Kidney (tissue), 14 donors: ENCODE measurements around the gene MAIP1. TPM values are rescaled to one million over a fixed set of nuclear protein-coding genes. Genes with fewer than 3 reads are reported as not detected.

Experiments
- DNase-seq, 5 donors: peaks; one replicate each; pipeline ENCODE4 v3.0.0-alpha.2; 2013 to 2020
- FAIRE-seq: peaks from 2 replicates; lab custom pipeline; 2012; peaks lifted over from hg19 to GRCh38; lab: Jason Lieb, UNC
- H3K27ac ChIP-seq, 2 donors: one replicate each; pipeline ENCODE4 v1.7.0; 2013; ENCODE audit warnings: low read depth in 2 of 2, low read length in 2 of 2, inconsistent platforms in 1 of 2
- H3K27me3 ChIP-seq: one replicate; pipeline ENCODE4 v1.7.1; 2013; ENCODE audit warnings: low read length, inconsistent platforms; ENCODE audit not compliant: control insufficient read depth, insufficient read depth
- H3K36me3 ChIP-seq, 3 donors: one replicate each; pipeline versions ENCODE4 v1.7.0 to v1.7.1; 2013; ENCODE audit warnings: low read length in 3 of 3, control low read depth in 1 of 3, inconsistent platforms in 1 of 3; ENCODE audit not compliant: insufficient read depth in 3 of 3, control insufficient read depth in 2 of 3
- H3K4me1 ChIP-seq, 3 donors: one replicate each; pipeline versions ENCODE4 v1.7.0 to v1.7.1; 2013; ENCODE audit warnings: low read length in 3 of 3, inconsistent platforms in 1 of 3, low read depth in 1 of 3; ENCODE audit not compliant: control insufficient read depth in 2 of 3, insufficient read depth in 2 of 3
- H3K4me3 ChIP-seq, 3 donors: one replicate each; pipeline versions ENCODE4 v1.7.0 to v1.8.1; 2013; ENCODE audit warnings: low read length in 3 of 3, control low read depth in 1 of 3, inconsistent platforms in 1 of 3
- H3K9ac ChIP-seq, 3 donors: one replicate each; pipeline versions ENCODE4 v1.7.0 to v1.7.1; 2013; ENCODE audit warnings: low read length in 3 of 3, control low read depth in 1 of 3, inconsistent platforms in 1 of 3
- H3K9me3 ChIP-seq, 3 donors: one replicate each; pipeline versions ENCODE4 v1.7.0 to v1.7.1; 2013; ENCODE audit warnings: low read length in 3 of 3, control low read depth in 1 of 3, inconsistent platforms in 1 of 3; ENCODE audit not compliant: control insufficient read depth in 2 of 3, insufficient read depth in 1 of 3
- CTCF ChIP-seq: IDR thresholded peaks from 3 replicates; pipeline ENCODE4 v1.5.1; 2012; ENCODE audit warnings: mild to moderate bottlenecking, moderate library complexity, borderline replicate concordance; ENCODE audit not compliant: insufficient read depth; ENCODE audit errors: extremely low read depth
- intact Hi-C: fragments of 100-400 bp; cut with DNase I; formaldehyde crosslinking; loops from one replicate; pipeline ENCODE4 v1.11.1; 2022
- polyA plus RNA-seq: library from polyadenylated mRNA; stranded (reverse); fragments of 350-450 nt; fragmentation: Illumina TruSeq; extraction: RNeasy Lipid Tissue Mini Kit (QIAGEN cat#74804); gene quantifications from one replicate; pipeline ENCODE4 v1.2.3, GENCODE V29; 2014; ENCODE audit warnings: low read depth, low replicate concordance; ENCODE audit not compliant: insufficient read depth
- total RNA-seq: library from RNA; stranded (reverse); fragmentation: NEBNext Ultra II Directional; extraction: Animal tissue kit (Norgen Biotek cat#: 25700); gene quantifications from one replicate; pipeline ENCODE4 v1.2.1, GENCODE V29; 2021
- donor health status: control.
- donor health status: control.
- donor health status: control.
- donor health status: control.
- donor health status: control.
- donor health status: DM: yes; HTN: yes; CAD: no.
- donor health status: Normal renal cell carcinoma (clear cell type).

Gene MAIP1
- total and polyA plus RNA-seq, 2 donors from 2014 or later: 16.0 to 43.1 TPM

GRCh38 chr2:199914372-199914958 is 40.9 kb upstream of the MAIP1 start:
- H3K9ac ChIP-seq: no peak overlapping the region
- no peak for TF ChIP-seq CTCF
- H3K9me3 ChIP-seq: peaks cover 0 to 4% (median 0%) of the 10 kb centered on the region in 3 donors
- no peak for DNase-seq
- no peak overlapping the region for H3K4me3 ChIP-seq
- H3K27ac ChIP-seq: no peak overlapping the region
- H3K4me1 ChIP-seq: peaks cover 3 to 6% (median 4%) of the 10 kb centered on the region in 3 donors
- no peak for FAIRE-seq
- intact Hi-C loops: no loop called here
- H3K36me3 ChIP-seq: no peaks in the 10 kb centered on the region
- H3K27me3 ChIP-seq: no peaks in the 10 kb centered on the region

- Histone ChIP-seq H3K9me3 (peaks cover 0 to 4% (median 0%) of the 10 kb centered on the region in 3 donors), H3K27me3 (no peaks in the 10 kb centered on the region), H3K27ac (no peak overlapping the region), H3K36me3 (peaks cover 0 to 2% (median 0%) of the 10 kb centered on the region in 3 donors), H3K9ac (no peak overlapping the region), H3K4me1 (peaks cover 0 to 4% (median 3%) of the 10 kb centered on the region in 3 donors), H3K4me3 (no peak overlapping the region)
- DNase-seq (no peak), FAIRE-seq (no peak)
- TF ChIP-seq CTCF: no peak
- intact Hi-C loops: no loop called here
These were observed 38.4 kb upstream of the MAIP1 start for GRCh38 chr2:199916980-199917379.

- DNase-seq (no peak), FAIRE-seq (no peak)
- H3K9ac ChIP-seq: no peak overlapping the region
- TF ChIP-seq CTCF: no peak
- no peaks in the 10 kb centered on the region for H3K27me3 ChIP-seq
- H3K4me3 ChIP-seq: no peak overlapping the region
- no peaks in the 10 kb centered on the region for H3K9me3 ChIP-seq
- H3K4me1 ChIP-seq: no peaks in the 10 kb centered on the region
- no peak overlapping the region for H3K27ac ChIP-seq
- peaks cover 0 to 9% (median 5%) of the 10 kb centered on the region in 3 donors for H3K36me3 ChIP-seq
- intact Hi-C loops: no loop called here
These were observed 32.5 kb upstream of the MAIP1 start for GRCh38 chr2:199922856-199923255.
